Measurements from ENCODE around the gene C17orf75.
"Not testable (repeated sequence)": the region's sequence is repeated elsewhere in the genome, so short reads cannot be mapped to it uniquely, and the experiment has no call there.

DNA sequence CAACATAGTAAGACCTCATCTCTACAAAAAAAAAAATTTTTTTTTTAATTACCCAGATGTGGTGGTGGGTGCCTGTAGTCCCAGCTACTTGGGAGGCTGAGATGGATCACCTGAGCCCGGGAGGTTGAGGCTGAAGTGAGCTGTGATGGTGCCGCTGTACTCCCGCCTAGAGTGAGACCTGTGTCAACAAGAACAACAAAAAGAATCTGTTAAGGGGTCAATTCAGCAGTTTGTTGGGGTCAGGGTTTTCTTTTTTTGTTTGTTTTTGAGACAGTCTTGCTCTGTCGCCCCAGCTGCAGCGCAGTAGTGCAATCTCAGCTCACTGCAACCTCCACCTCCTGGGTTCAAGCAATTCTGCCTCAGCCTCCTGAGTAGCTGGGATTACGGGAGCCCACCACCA lies 21.9 kb downstream of the C17orf75 start:
- TF ChIP-seq, protein P1, sequence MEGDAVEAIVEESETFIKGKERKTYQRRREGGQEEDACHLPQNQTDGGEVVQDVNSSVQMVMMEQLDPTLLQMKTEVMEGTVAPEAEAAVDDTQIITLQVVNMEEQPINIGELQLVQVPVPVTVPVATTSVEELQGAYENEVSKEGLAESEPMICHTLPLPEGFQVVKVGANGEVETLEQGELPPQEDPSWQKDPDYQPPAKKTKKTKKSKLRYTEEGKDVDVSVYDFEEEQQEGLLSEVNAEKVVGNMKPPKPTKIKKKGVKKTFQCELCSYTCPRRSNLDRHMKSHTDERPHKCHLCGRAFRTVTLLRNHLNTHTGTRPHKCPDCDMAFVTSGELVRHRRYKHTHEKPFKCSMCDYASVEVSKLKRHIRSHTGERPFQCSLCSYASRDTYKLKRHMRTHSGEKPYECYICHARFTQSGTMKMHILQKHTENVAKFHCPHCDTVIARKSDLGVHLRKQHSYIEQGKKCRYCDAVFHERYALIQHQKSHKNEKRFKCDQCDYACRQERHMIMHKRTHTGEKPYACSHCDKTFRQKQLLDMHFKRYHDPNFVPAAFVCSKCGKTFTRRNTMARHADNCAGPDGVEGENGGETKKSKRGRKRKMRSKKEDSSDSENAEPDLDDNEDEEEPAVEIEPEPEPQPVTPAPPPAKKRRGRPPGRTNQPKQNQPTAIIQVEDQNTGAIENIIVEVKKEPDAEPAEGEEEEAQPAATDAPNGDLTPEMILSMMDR (conservative IDR thresholded peaks at IDR 0.05; ENCODE audit: low read length), result not testable (repeated sequence)
- not testable (repeated sequence) for TF ChIP-seq EZH2phosphoT487 (IDR thresholded peaks at IDR 0.05; ENCODE audit: borderline replicate concordance)

Measured in Loucy (cell line).